ENCODE data around the gene ZEB2. TPM values are rescaled to one million over a fixed set of nuclear protein-coding genes. Genes with fewer than 3 reads are reported as not detected.

Gene ZEB2
- total RNA-seq, 1 experiment from 2014 or later, result 1.2 TPM

GRCh38 chr2:144545787-144546186, 25.9 kb upstream of the ZEB2 start:
- Histone ChIP-seq H3K27me3 (ENCODE audit: insufficient read depth, low read length) (no peaks in the 10 kb centered on the region), H2AFZ (ENCODE audit: low read length) (no peak overlapping the region), H3K4ac (ENCODE audit: low read depth, low read length) (no peak overlapping the region), H3K27ac (ENCODE audit: insufficient read length, low read depth, low read length) (no peak overlapping the region), H4K8ac (replicated peaks; ENCODE audit: insufficient read length, low read depth, low read length) (no peak overlapping the region), H3K4me2 (ENCODE audit: insufficient read depth, insufficient read length, low read length) (no peak overlapping the region), H4K5ac (ENCODE audit: insufficient read length, low read depth, low read length) (no peak overlapping the region), H2BK20ac (ENCODE audit: low read depth, low read length, poor library complexity, severe bottlenecking) (no peak overlapping the region), H3K18ac (ENCODE audit: insufficient read length, low read depth, low read length) (no peak overlapping the region), H3K9me3 (ENCODE audit: control insufficient read depth, low read depth, low read length) (no peaks in the 10 kb centered on the region), H3K23ac (ENCODE audit: insufficient read length, low read depth, low read length) (no peak overlapping the region), H3K56ac (ENCODE audit: insufficient read length, low read depth, low read length) (no peak overlapping the region), H3K79me1 (ENCODE audit: insufficient read depth, low read depth, low read length, poor library complexity, severe bottlenecking) (no peaks in the 10 kb centered on the region), H3K79me2 (ENCODE audit: insufficient read depth, low read length) (no peaks in the 10 kb centered on the region), H2BK15ac (ENCODE audit: low read depth, low read length) (no peak overlapping the region), H2BK5ac (ENCODE audit: insufficient read length, low read length) (no peak overlapping the region), H3K23me2 (ENCODE audit: insufficient read length, low read depth, low read length, poor library complexity, severe bottlenecking) (no peaks in the 10 kb centered on the region), H4K20me1 (ENCODE audit: control insufficient read depth, insufficient read depth, insufficient read length) (no peaks in the 10 kb centered on the region), H3K4me1 (ENCODE audit: insufficient read depth, low read length) (no peaks in the 10 kb centered on the region), H3K9ac (ENCODE audit: extremely low read depth, insufficient read length, low read length) (no peak overlapping the region), H2BK120ac (ENCODE audit: low read depth, low read length, poor library complexity, severe bottlenecking) (no peak overlapping the region), H2BK12ac (ENCODE audit: insufficient read length, low read depth, low read length) (no peak overlapping the region), H3K14ac (ENCODE audit: insufficient read depth, low read length) (no peak overlapping the region), H4K91ac (ENCODE audit: insufficient read length, low read depth, low read length) (no peak overlapping the region), H3T11ph (ENCODE audit: low read length) (no peak overlapping the region), H2AK5ac (ENCODE audit: insufficient read length, low read length) (no peak overlapping the region)
- Mint-ChIP-seq H3K27ac (no peak overlapping the region), H3K4me3 (no peak overlapping the region), H3K27me3 (ENCODE audit: low read depth) (no peaks in the 10 kb centered on the region), H3K9me3 (no peaks in the 10 kb centered on the region; a peak in 1 of 5 replicates), H3K4me1 (peaks cover 4 to 9% of the 10 kb centered on the region in 2 experiments; a peak in 1 of 4 replicates), H3K36me3 (ENCODE audit: insufficient read depth in 1 of 3, low read depth in 3 of 3) (no peaks in the 10 kb centered on the region)
- no CpG with 5 or more reads among the region's 2 CpGs for WGBS (ENCODE audit: extremely low coverage, insufficient read length, low lambda C conversion rate)
- TF ChIP-seq CTCF (conservative IDR thresholded peaks at IDR 0.05), result no peak
- no peak for DNase-seq

All from H9 (cell line).